Fibroblast of skin of left biceps (primary cell): ENCODE data around the gene MAL.

Experiments
- DNase-seq, 2 experiments: peaks; one replicate each; pipeline ENCODE4 v3.0.0-alpha.2; 2013; ENCODE audit warnings: low read depth in 2 of 2

The MAL gene

DNA sequence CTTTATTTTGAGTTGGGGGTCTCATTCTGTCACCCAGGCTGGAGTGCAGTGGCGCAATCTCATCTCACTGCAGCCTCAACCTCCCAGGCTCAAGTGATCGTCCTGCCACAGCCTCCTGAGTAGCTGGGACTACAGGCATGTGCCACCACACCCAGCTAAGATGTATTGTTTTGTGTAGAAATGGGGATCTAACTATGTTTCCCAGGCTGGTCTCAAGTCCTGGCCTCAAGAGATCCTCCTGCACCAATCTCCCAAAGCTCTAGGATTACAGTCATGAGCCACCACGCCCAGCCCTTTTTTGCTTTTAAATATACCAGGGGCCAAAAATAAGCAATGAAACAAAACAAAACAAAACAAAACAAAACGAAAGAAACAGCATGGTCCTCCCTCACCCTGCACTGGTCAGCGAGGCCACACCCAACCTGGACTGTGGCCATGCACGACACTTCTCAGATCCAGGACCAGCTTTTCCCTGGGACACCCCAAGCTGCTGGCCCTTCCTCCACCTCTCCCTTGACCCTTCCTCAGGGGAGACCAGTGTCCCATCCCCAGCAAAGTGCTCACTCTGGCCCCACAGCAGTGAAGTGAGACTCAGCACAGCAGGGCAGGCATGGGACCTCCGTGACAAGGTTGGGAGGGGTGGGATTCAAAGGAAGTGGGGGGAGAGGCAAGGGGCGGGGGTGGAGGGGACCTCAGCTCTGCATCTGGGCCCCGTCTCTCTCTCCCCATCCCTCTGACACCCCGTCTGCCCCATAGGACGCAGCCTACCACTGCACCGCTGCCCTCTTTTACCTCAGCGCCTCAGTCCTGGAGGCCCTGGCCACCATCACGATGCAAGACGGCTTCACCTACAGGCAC is 23.5 kb downstream of the MAL start:
- DNase-seq, result no peak

DNA sequence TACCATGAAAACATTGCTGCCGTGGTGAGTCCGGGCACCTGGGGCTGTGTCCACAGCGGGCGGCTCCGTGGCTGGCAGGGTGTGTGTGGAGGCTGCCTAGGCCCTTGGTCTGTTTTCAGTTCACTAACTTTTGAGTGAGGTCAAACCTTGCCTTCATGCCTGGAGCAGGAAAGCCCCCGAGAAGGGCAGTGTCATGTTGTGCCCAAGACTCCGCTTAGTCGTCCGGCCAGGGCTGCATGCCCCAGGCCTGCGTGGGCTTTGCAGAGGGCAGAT is 24.1 kb downstream of the MAL start:
- DNase-seq, result no peak

GRCh38 chr2:95049961-95050360 is 24.5 kb downstream of the MAL start:
- DNase-seq, result no peak

- DNase-seq, result no peak
These were observed 25.1 kb downstream of the MAL start for GRCh38 chr2:95050385-95051300.

DNA sequence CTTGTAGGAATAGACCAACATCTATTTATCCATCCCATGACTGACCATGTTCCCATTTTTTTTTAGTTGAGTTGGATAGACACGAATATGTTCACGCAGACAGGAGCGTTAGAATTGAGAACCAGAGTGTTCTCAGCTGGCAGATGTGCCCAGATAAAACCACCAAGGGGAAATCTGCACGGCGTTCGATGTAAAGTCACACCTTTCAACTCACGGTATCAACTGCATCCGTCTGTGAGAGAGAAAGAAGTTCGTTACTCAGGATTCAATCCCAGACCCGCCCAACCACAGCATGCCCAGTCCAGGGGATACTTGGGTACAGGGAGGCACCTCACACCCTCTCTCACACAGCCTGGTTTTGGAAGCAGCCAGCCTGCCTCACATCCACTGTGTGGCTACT is 26.1 kb downstream of the MAL start:
- DNase-seq, result no peak

- no peak for DNase-seq
These were observed 26.8 kb downstream of the MAL start for GRCh38 chr2:95052307-95052706.

GRCh38 chr2:95052804-95053479 is 27.4 kb downstream of the MAL start:
- DNase-seq, result no peak

- DNase-seq, result no peak
These were observed 28.0 kb downstream of the MAL start for GRCh38 chr2:95053543-95053942.

- DNase-seq, result no peak
These were observed 28.5 kb downstream of the MAL start for GRCh38 chr2:95054016-95054415.

DNA sequence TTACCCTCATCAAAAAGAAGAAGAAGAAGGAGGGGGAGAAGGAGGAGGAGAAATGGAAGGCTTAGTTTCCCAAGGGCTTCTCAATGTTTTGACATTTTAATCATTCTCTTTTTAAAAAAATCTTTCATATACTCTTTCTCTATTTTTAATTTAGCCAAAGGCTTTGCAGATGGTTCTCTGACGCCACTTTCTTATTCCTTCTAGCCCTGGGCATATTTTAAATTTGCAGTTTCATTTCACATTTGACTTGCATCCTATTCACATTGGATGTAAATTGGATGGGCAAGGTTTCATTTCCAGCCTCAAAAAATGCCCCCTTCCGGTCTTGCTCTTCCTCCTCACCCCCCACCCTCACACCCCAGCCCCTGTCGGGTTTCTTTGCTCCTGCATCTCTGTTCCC is 29.8 kb downstream of the MAL start:
- no peak for DNase-seq

DNA sequence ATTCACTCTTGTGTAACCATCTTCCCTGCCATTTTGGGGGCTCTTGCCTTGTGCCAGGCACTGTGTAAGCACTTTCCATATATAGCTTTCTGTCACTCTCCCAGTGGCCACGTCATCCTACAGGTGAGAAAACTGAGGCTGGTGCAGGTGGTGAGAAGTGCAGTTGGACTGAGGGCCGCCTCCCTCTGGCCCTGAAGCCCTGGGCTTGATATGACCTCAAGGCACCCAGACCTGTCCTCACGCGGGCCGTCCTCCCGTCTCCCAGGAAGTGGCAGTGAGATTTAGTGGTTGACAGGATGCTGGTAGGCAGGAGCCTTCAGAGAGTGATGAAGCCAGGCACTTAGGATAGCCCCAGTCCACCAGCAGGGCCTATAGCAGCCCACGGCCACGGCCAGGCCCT is 30.5 kb downstream of the MAL start:
- DNase-seq, result no peak

GRCh38 chr2:95056461-95057459 is 31.3 kb downstream of the MAL start:
- no peak for DNase-seq

- DNase-seq, result no peak
These were observed 32.2 kb downstream of the MAL start for GRCh38 chr2:95057535-95058370.

- DNase-seq, result no peak
These were observed 33.0 kb downstream of the MAL start for GRCh38 chr2:95058466-95058988.

DNA sequence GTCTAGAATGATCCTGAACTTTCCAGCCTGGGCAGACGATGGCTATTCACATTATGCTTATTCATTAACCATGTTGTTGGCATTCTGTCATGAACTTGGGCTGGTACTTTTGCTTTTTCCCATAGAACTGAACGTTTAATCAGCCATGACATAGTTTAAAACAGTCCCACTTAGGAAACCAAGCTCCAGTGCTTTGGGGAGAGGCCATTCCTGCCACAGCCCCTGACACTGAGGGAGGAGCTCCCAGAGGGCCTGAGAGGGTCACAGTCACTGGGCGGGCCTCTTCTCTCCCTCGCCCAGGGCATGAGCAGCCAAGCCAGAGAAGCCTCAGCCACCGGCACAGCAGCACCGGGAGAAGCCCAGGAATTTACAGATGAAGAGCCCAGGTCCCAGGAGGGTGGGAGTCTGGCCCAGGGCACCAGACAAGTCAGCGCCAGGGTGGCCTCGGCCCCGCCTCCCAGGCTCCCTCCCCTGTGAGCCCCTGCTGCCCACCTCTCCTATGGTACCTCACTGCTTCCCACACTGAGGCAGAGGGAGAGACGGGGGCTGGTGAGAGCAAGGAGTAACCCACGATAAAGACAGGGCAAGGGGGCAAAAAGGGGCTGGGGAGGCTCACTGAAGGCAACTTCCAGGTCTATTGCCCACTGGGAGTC is 33.6 kb downstream of the MAL start:
- no peak for DNase-seq

GRCh38 chr2:95059656-95060370 is 34.3 kb downstream of the MAL start:
- DNase-seq, result no peak

- DNase-seq, result no peak
These were observed 35.1 kb downstream of the MAL start for GRCh38 chr2:95060446-95061118.

- DNase-seq, result no peak
These were observed 35.6 kb downstream of the MAL start for GRCh38 chr2:95061119-95061512.
